ENCODE measurements around the gene ANKEF1.

ANKEF1 gene

GRCh38 chr20:10080574-10080973 is 45.8 kb downstream of the ANKEF1 start:
- TF ChIP-seq USF1 (IDR thresholded peaks at IDR 0.05) (no peak), TAF1 (IDR thresholded peaks at IDR 0.05; ENCODE audit: low read depth) (no peak), NFIC (IDR thresholded peaks at IDR 0.05) (no peak), FOXM1 (IDR thresholded peaks at IDR 0.05; ENCODE audit: borderline replicate concordance, low read depth) (no peak), CREB1 (IDR thresholded peaks at IDR 0.05; ENCODE audit: low read depth) (no peak), TCF12 (IDR thresholded peaks at IDR 0.05; ENCODE audit: low read depth) (no peak), RAD21 (IDR thresholded peaks at IDR 0.05; ENCODE audit: low read depth) (no peak), REST (IDR thresholded peaks at IDR 0.05; ENCODE audit: low read depth) (no peak), CEBPB (IDR thresholded peaks at IDR 0.05) (no peak), EGR1 (IDR thresholded peaks at IDR 0.05) (no peak), MAX (IDR thresholded peaks at IDR 0.05) (no peak)

GRCh38 chr20:10089871-10090587 is 55.2 kb downstream of the ANKEF1 start:
- no peak for TF ChIP-seq NFIC (IDR thresholded peaks at IDR 0.05)
- no peak for TF ChIP-seq CEBPB (IDR thresholded peaks at IDR 0.05)
- TF ChIP-seq REST (IDR thresholded peaks at IDR 0.05; ENCODE audit: low read depth) = no peak
- TF ChIP-seq EP300 (IDR thresholded peaks at IDR 0.05; ENCODE audit: borderline replicate concordance) = no peak
- TF ChIP-seq TEAD4 (IDR thresholded peaks at IDR 0.05) = no peak
- no peak for TF ChIP-seq EGR1 (IDR thresholded peaks at IDR 0.05)
- TF ChIP-seq TAF1 (IDR thresholded peaks at IDR 0.05; ENCODE audit: low read depth) = no peak
- TF ChIP-seq MAX (IDR thresholded peaks at IDR 0.05) = no peak
- TF ChIP-seq USF1 (IDR thresholded peaks at IDR 0.05) = no peak
- no peak for TF ChIP-seq TCF12 (IDR thresholded peaks at IDR 0.05; ENCODE audit: low read depth)
- no peak for TF ChIP-seq RAD21 (IDR thresholded peaks at IDR 0.05; ENCODE audit: low read depth)
- TF ChIP-seq YY1 (IDR thresholded peaks at IDR 0.05; ENCODE audit: low read depth) = no peak
- no peak for TF ChIP-seq ZBTB7A (IDR thresholded peaks at IDR 0.05; ENCODE audit: low read depth)

- TF ChIP-seq TCF12 (IDR thresholded peaks at IDR 0.05; ENCODE audit: low read depth) (no peak), RAD21 (IDR thresholded peaks at IDR 0.05; ENCODE audit: low read depth) (peak; percentile 70)
Observed at GRCh38 chr20:10090588-10091166, 55.9 kb downstream of the ANKEF1 start.

GRCh38 chr20:10093087-10093591 is 58.4 kb downstream of the ANKEF1 start:
- TF ChIP-seq NFIC (IDR thresholded peaks at IDR 0.05) = no peak
- no peak for TF ChIP-seq CEBPB (IDR thresholded peaks at IDR 0.05)
- no peak for TF ChIP-seq EP300 (IDR thresholded peaks at IDR 0.05; ENCODE audit: borderline replicate concordance)
- TF ChIP-seq FOXM1 (IDR thresholded peaks at IDR 0.05; ENCODE audit: borderline replicate concordance, low read depth) = no peak
- no peak for TF ChIP-seq USF1 (IDR thresholded peaks at IDR 0.05)
- no peak for TF ChIP-seq CREB1 (IDR thresholded peaks at IDR 0.05; ENCODE audit: low read depth)
- TF ChIP-seq TEAD4 (IDR thresholded peaks at IDR 0.05) = no peak
- TF ChIP-seq TAF1 (IDR thresholded peaks at IDR 0.05; ENCODE audit: low read depth) = no peak
- TF ChIP-seq YY1 (IDR thresholded peaks at IDR 0.05; ENCODE audit: low read depth) = no peak
- TF ChIP-seq REST (IDR thresholded peaks at IDR 0.05; ENCODE audit: low read depth) = no peak
- TF ChIP-seq ZBTB7A (IDR thresholded peaks at IDR 0.05; ENCODE audit: low read depth) = no peak
- no peak for TF ChIP-seq MAX (IDR thresholded peaks at IDR 0.05)
- no peak for TF ChIP-seq TCF12 (IDR thresholded peaks at IDR 0.05; ENCODE audit: low read depth)
- TF ChIP-seq RAD21 (IDR thresholded peaks at IDR 0.05; ENCODE audit: low read depth) = no peak
- no peak for TF ChIP-seq EGR1 (IDR thresholded peaks at IDR 0.05)
